Loucy (cell line): Measurements from ENCODE around the gene CLN5.

ENCODE experiments used
- EZH2phosphoT487 ChIP-seq: fragments of 200-600 bp; IDR thresholded peaks from 2 replicates; pipeline ENCODE4 v1.6.1; 2018; ENCODE audit warnings: antibody characterized with exemption, mild to moderate bottlenecking, moderate library complexity, borderline replicate concordance
- TF ChIP-seq, protein P1 (sequence below): fragments of 200-600 bp; sonication (generic); conservative IDR thresholded peaks from 2 replicates; pipeline ENCODE4 v1.5.1; 2014; ENCODE audit warnings: mild to moderate bottlenecking, antibody characterized with exemption, low read length

DNA sequence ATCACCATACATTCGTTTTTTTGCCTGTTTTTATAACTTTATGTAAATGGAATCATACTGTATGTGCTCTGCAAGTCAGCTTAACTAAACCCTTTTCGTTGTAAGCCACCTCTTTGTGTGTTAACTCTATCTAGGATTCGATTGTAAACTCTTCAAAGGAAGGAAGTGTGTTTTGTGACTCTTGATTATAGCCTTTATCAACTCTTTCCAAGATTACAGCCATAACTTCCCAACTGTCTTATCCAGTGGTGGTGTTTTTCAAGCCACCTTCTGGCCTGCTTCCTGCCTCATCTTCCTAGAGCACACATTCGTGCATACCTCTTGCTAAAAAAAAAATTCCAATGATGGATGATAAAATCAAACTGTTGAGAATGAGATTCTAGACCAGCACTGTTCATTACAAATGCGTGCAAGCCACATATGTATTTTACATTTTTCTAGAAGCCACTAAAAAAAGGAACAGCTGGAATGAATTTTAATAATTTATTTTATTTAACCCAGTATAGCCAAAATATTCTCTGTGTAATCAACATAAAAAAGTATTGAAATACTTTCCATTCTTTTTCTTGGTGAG is 47.1 kb downstream of the CLN5 start:
- TF ChIP-seq EZH2phosphoT487, result no peak
- TF ChIP-seq, protein P1, sequence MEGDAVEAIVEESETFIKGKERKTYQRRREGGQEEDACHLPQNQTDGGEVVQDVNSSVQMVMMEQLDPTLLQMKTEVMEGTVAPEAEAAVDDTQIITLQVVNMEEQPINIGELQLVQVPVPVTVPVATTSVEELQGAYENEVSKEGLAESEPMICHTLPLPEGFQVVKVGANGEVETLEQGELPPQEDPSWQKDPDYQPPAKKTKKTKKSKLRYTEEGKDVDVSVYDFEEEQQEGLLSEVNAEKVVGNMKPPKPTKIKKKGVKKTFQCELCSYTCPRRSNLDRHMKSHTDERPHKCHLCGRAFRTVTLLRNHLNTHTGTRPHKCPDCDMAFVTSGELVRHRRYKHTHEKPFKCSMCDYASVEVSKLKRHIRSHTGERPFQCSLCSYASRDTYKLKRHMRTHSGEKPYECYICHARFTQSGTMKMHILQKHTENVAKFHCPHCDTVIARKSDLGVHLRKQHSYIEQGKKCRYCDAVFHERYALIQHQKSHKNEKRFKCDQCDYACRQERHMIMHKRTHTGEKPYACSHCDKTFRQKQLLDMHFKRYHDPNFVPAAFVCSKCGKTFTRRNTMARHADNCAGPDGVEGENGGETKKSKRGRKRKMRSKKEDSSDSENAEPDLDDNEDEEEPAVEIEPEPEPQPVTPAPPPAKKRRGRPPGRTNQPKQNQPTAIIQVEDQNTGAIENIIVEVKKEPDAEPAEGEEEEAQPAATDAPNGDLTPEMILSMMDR, result no peak
